HG02973 (cell line): ENCODE data around the gene USP20.

Source experiments
- ATAC-seq: cut with Tn5 transposase; IDR thresholded peaks from one replicate; pipeline ENCODE4 v1.9.1; 2021; ENCODE audit warnings: moderate library complexity; ENCODE audit not compliant: unreplicated experiment

Gene USP20

DNA sequence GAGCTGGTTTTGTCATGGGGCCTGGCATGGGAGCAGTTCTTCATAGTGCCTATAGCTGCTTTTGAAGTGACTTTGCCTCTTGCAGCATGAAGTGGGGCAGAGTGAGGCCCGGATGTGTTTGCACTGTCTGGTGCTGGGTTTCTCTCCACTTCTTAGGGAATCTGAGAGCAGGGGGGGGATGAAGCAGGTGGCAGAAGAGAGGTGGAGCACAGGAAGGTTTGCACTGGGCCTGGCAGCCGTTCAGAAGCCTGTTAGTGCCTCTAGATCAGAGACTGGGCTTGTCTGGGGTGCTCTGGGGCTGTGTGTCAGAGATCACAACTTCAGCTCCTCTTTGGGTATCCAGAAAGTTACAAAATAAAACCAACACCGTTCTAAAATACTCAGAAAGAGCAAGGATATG lies 18.4 kb downstream of the USP20 start:
- ATAC-seq = no peak

DNA sequence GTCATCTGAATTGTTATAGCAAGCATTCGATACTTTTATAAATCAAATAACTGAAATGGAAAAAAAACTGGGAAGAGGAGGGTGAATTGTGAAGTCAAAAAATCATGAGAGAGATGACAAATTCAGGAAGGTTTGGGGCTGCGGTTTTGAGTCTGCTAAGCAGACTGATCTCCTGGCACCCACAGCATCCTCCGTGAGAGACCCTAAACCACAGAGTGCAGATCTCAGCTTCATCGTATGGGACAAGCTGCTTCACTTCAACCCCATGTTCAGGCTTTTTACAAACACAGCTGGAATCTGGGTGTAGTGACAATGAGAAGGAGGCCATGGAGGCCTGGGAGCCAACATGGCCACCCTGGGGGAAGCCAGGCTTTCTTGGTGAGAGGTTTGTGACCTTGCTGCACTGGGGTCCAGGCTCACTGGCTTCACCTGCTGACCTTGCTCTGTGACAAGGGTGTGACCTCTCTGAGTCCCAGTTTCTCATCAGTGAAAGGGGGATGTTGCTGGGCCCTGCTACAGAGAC lies 19.4 kb downstream of the USP20 start:
- no peak for ATAC-seq

DNA sequence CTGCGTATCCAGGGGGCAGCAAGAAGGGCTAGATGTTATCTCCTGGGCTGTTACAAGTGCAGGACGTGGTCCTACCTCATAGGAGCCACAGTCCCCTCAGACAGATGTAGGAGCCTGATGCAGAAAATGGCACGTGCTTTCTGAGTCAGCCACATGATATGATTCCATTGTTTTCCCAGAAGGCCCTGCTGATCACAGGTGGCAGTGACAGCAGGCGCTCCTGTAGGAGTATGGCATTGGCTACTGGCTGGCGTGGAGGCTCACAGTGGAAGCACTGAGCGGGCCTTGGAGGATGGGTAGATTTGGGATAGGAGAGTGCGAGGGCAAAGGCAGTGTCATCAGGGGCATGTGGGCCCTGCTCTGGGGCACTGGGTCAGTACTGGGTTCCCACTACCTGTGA lies 21.9 kb downstream of the USP20 start:
- no peak for ATAC-seq

DNA sequence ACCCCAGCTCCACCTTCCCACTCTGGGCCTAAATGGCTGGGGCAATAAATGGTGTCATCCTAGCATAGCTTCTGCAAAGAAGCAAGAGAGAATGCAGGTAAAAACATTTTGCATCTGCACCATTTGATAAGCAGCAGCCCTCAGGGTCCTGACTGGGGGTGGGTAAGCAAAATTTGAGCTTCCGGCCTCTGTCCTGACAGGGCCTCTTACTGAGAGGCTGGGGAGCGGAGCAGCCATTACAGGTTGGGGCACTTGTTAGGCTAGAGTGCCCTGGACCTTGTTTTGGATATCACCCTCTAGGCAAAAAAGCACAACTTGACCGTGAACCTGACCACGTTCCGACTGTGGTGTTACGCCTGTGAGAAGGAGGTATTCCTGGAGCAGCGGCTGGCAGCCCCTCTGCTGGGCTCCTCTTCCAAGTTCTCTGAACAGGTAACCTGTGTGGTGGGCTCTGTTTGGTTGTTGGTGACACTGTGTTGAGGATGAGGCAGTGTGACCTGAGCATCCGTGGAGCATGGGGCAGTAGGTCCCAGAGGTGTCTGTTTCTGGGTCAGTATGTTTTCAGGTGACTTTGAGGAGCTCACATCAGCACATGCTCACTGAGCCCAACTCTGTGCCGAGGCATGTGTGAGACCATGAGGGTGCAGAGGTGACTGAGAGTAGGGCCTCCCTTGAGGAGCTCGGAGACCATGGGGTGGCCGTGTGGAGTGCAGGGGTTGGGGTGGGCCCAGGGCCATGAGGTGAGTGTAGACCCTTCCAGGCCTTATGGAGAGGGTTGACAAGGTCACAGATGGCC lies 23.1 kb downstream of the USP20 start:
- ATAC-seq = no peak

DNA sequence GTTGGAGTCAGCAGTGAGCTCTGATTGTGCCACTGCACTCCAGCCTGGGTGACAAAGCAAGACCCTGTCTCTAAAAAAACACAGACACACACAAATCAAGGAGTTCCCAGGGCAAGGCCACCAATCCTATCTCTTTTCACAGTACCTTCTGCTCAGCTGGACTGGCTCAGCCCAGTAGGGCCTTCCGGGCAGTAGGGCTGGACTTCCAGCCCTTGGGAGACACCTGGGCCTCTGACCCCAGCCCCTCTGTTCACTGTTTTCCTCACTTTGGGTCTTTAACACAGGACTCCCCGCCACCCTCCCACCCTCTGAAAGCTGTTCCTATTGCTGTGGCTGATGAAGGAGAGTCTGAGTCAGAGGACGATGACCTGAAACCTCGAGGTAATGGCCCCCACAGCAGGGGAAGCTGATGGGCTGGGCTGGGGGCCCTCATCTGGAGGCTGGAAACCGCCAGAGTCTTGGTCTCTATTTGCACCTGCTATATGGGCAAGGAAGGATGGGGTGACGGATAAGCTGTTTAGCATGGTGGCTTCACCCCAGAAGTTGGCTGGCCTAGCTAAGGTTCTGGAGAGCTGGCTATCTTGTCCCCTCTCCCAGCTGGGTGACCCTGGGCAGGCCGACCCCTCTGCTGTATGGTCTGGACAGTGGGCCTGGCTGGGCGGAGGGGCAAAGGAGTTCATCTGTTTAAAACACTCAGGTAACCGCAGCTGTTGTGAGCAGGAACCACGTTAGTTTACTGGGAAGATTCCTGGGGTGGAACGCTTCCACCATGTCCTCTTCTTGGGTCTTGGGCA lies 25.6 kb downstream of the USP20 start:
- ATAC-seq = no peak

DNA sequence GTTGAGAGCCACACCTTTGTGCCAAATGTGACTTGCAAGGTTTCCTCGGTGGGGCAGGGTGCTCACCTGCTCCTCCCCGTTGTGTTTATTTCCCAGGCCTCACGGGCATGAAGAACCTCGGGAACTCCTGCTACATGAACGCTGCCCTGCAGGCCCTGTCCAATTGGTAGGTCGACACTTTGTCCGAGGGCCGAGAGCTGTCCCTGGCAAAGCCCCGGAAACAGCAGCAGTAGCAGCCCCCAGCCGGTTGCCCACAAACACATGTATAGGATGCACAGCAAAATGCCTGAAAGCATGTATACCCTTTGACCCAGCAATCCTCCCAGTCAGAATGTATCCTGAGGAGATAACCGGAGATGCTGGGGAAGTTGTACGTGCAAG lies 26.2 kb downstream of the USP20 start:
- ATAC-seq = no peak

DNA sequence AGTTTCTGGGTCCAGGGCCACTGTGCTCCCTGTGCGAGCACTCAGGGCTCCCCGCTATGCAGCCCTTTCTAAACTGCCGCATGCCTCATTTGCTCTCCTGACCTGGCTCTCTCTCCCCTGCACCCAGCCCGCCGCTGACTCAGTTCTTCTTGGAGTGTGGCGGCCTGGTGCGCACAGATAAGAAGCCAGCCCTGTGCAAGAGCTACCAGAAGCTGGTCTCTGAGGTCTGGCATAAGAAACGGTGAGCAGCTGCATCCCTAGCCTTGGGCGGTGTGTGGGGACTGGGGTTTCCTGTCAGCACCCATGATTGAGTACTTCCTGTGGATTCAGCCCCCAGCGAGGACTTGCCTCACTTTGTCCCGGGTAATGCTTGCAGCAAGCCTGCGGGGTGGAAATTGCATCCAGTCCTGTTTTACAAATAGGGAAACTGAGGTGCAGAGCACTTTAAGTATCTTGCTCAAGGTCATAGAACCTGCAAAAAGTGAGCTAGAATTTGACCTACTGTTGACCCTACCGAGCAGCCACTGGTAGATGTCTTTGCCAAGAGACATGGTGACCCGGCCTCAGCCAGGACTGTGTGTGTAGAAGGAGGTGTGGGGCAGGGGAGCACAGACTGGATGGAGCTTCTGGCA lies 27.9 kb downstream of the USP20 start:
- no peak for ATAC-seq

DNA sequence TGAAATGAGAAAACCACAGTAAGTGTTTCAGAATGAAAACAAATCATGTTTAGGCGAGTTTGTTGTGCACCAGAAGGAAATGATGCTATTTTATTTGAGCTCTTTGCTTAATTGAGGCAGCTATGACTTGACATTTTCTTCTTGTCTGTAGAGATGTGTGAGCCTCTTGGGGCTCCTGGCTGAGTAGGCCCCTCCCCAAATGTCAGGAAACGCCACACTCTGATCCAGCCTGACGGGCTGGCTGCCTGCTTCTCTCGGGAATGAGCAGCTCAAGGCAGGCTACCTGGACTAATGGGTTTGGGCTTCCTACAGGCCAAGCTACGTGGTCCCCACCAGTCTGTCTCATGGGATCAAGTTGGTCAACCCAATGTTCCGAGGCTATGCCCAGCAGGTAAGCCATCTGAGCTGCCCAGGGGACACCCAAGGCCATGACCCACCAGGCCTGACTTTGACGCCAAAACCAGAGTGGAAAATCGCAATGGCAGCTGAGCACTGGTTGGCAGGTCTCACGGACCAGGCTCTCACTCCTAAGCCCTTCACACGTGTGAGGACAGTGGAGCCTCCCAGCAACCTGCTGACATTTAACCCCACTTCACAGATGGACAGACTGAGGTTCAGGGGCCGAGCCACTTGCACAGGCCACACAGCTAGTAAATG lies 29.9 kb downstream of the USP20 start:
- no peak for ATAC-seq

DNA sequence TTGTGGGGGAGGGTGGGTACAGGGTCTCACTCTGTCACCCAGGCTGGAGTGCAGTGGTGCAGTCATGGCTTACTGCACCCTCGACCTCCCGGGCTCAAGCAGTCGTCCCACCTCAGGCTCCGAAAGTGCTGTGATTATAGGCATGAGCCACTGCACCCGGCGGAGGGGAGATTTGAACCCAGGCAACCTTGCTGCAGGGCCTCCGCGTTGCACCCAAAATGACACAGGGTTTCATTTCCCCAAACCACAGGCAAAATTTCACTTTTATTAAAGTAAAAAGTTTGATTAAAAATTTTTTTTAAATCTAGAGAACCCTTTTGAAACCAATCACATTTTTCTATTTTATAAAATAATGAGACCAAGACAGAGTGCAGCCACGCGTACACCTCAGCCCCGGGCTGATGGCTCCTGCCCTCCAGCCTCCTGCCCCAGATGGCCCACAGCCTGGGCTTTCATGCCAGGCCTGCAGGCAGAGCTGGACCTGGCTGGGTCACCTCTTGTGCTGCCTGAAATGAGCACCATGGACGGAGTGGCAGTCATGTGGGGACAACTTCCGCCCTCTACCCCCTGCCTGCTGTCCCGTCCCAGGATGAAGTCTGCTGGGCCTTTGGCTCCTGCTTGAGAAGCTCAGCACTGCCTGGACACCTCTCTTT lies 30.5 kb downstream of the USP20 start:
- no peak for ATAC-seq

DNA sequence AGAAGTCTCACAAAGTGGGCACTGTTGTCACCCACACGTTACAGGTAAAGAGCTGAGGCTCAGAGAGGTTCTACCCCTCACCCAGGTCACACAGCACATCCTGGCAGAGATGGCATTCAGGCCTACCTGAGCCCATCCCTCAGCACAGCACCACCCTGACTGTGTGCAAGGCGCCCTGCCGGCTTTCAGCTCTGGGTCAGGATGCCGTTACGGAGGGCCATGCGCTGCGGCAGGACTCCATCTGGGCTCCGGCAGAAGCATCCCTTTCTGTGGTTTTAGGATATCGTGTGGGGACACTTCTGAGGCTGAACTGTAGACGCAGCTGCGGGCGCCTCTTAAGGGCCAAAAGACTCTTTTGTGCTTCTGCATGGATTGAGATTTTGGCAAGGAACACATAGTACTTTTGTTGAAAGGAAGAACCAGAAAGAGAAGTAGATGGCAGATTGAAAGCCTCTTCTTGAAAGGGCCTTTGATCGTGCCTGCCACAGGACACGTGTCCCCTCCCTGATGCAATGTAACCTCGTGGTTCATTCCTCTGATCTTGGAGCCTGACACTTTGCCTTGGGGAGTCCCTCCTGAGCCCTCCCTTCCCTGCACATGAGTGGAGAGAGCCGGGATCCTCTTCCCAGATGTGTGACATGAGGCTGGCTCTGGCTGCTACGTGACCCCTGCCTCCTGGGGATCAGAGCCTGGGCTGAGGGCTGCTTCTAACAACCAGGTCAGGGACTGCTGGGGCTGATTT lies 31.3 kb downstream of the USP20 start:
- ATAC-seq = no peak

DNA sequence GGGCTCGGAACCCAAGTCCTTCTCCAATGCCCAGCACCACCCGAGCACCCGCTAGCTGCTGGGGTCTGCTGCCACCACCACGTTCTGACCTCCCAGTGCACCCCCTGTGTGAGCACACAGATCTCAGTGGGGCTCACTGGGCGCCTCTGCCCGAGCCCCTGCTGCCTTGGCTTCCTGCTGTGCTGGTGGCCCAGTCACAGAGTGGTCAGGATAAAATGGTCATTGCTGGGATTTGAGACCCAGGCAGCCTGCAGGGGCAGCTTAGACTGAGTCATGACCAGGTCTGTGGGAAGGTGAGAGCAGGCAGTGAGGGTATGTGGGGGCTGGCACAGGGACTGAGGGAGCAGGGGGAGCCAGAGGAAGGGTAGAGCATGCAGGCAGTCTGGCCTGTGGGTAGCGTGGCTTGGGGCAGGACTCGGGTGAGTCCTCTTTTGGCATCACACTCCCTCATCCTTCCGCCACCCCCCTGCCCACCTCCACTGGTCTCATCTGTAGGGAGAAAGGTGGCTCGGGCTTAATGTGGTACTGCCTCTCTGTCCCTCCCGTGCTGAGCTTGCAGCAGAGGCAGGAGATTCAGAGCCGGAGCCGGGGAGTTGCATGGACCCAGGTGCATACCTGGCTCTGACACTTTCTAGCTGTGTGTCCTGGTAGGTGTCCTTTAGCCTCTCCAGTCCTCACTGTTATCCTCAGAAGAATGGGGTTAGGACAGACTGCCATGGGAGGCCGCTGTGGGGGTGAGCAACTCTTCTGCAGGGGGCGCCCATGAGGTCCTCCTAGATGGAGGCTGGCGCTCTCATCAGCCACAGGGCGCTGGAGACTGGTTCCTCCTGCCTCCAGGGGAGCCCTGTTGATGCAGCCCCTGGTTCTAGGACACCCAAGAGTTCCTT lies 32.1 kb downstream of the USP20 start:
- no peak for ATAC-seq

DNA sequence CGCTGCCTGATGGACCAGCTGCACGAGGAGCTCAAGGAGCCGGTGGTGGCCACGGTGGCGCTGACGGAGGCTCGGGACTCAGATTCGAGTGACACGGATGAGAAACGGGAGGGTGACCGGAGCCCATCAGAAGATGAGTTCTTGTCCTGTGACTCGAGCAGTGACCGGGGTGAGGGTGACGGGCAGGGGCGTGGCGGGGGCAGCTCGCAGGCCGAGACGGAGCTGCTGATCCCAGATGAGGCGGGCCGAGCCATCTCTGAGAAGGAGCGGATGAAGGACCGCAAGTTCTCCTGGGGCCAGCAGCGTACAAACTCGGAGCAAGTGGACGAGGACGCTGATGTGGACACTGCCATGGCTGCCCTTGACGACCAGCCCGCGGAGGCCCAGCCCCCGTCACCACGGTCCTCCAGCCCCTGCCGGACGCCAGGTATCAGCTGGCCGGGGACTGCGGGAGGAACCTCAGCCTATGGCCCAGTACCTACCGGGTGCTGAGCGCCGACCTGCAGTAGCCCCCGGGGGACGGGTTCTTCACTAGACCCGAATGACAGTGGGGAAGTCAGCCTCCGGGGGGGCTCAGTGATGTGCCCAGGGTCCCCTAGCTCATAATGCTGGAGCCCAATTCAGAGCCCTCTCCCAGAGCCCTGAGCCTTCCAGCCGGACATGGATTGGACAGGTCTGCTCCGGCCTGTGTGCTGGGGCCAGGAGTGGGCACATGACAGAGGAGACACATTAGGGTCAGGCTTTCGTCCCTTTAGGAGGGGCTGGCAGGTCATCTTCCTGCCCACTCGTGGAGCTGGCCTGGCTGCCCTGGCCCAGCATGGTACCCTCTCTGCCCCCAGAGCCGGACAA lies 33.0 kb downstream of the USP20 start:
- no peak for ATAC-seq

DNA sequence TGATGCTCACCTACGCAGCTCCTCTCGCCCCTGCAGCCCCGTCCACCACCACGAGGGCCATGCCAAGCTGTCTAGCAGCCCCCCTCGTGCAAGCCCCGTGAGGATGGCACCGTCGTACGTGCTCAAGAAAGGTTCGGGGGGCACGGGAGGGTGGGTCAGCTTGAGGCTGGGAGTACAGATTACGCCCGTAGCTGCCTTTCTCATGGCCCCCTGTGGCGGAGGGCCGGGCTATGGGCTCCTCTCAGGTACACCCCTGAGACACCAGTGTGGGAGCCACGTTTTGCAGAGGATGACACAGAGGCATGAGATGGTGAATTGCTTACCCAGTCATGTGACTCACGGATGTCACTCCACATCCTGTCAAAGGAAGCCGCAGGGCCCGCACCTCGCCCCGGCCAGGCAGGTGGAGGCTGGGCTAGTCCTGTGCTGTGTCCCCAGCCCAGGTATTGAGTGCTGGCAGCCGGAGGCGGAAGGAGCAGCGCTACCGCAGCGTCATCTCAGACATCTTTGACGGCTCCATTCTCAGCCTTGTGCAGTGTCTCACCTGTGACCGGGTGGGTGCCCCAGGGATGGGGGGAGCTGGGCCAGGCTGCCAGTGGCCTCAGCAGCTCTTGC lies 33.7 kb downstream of the USP20 start:
- no peak for ATAC-seq

DNA sequence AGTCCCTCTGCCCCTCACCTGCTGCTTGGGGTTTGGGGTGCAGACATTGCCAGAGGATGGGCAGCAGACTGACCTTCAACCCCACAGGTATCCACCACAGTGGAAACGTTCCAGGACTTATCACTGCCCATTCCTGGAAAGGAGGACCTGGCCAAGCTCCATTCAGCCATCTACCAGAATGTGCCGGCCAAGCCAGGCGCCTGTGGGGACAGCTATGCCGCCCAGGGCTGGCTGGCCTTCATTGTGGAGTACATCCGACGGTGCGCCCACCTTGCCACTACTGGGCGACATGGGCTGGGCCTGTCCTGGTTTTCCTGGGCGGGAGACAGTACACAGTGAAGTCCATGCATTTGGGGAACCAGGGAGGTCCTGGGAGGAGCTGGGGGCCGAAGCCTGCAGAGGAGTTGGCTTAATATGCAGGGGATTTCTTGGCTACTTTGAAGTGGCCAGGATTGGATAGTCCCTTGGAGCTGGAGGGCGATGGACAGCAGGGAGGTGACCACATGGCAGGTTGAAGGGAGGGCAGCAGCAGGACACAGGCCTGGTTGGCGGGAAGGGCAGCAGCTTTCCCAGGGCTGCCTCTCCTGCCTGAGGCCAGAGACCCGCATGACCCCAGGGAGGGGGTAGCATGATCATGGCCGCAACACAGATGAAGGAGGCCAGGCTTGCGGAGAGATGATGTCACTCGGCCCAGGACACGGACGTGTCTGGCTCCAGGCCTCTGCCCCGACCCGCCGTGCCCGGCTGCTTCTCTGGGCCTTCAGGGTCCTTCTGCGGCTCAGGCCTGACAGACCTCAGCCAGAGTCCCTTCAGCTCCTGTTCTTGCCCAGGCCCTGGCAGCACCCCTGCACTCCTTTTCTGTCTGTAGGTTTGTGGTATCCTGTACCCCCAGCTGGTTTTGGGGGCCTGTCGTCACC lies 34.6 kb downstream of the USP20 start:
- no peak for ATAC-seq

DNA sequence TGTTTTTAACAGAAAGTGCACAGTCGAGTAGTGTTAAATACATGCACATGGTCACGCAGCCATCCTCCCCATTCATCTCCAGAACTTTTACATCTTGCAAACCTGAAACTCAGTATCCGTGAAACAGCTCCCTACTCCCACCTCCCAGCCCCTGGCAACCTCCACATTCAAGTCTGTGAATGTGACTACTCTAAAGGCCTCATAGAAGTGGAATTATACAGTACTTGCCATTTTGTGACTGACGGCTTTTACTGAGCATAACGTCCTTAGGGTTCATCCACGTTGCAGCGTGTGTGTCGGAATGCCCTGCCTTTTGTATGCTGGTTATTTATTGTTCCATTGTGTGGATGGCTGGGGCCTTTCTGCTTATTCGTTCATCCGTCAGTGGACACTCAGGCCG lies 35.8 kb downstream of the USP20 start:
- ATAC-seq = no peak

DNA sequence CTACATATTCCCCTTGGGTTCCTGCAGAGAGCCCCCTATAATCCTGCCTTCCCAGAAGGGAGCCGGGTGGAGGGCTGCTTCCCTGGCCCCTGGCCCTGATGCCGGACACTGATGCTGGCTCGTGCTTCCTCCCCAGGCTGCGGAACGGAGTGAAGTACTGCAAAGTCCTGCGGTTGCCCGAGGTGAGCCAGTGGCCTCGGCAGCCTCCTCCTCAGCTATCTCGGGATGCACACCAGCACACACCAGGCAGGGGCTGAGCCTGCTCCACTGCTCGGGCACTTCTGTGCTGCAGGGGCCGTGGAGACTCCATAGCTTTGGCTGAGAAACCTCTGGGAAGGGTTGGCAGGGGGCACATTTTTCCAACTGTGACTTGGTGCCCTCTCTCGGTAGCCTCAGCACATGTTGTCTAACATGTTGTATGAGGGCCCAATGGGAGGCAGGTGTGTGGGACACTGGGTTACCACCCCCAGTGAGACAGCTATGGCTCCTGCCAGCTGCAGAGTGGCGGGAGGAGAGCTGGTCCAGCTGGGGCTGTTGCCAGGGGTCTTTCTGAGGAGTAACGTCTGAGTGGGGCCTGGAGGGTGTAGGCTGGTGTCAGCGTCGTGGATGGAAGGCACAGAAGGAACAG lies 38.4 kb downstream of the USP20 start:
- ATAC-seq = no peak
